ENCODE measurements around the gene ARHGAP26. TPM values are rescaled to one million over a fixed set of nuclear protein-coding genes. Genes with fewer than 3 reads are reported as not detected.

Gene ARHGAP26
- total and polyA plus RNA-seq, 5 donors from 2014 or later: 2.8 to 40.5 (median 5.4) TPM

DNA sequence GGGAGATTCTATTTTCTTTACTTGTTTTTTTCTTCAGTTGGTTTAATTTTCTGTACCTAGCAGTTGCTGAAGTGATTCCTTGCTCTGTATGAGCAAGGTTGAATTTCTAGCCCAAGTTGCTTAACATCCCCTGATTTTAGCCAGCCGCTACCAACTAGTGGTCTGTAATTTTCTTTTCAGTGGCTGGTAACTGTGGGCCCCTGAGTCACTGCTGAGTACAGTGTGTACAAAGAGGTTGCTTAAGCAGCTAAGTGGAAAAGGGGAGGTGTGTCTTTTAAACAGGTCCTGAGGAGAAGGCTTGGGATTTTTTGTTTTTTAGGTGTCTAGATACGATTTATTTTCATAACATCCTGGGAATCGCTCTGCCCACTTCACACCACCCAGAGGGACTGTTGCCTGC, 378.6 kb downstream of the ARHGAP26 start:
- Mint-ChIP-seq H3K4me1 (no peaks in the 10 kb centered on the region), H3K9me3 (no peaks in the 10 kb centered on the region), H3K27me3 (no peaks in the 10 kb centered on the region), H3K36me3 (peaks cover 50% of the 10 kb centered on the region), H3K4me3 (no peak overlapping the region), H3K27ac (no peak overlapping the region)
- H3K4me3 ChIP-seq (ENCODE audit: low read depth, low read length): no peak overlapping the region
- ATAC-seq (ENCODE audit: low read depth in 2 of 2) (no peak), DNase-seq (no peak)
- H3K9me3 ChIP-seq (ENCODE audit: control insufficient read depth in 2 of 2, low read length in 2 of 2): no peaks in the 10 kb centered on the region
- H3K27ac ChIP-seq (ENCODE audit: insufficient read depth, low read length, poor library complexity, severe bottlenecking): no peak overlapping the region
- no peaks in the 10 kb centered on the region for H3K36me3 ChIP-seq (ENCODE audit: control insufficient read depth, insufficient read depth, low read length)
- no peaks in the 10 kb centered on the region for H3K27me3 ChIP-seq (ENCODE audit: control insufficient read depth, insufficient read depth, low read length)
- no peaks in the 10 kb centered on the region for H3K4me1 ChIP-seq (ENCODE audit: control insufficient read depth, insufficient read depth, low read length, poor library complexity, severe bottlenecking)

DNA sequence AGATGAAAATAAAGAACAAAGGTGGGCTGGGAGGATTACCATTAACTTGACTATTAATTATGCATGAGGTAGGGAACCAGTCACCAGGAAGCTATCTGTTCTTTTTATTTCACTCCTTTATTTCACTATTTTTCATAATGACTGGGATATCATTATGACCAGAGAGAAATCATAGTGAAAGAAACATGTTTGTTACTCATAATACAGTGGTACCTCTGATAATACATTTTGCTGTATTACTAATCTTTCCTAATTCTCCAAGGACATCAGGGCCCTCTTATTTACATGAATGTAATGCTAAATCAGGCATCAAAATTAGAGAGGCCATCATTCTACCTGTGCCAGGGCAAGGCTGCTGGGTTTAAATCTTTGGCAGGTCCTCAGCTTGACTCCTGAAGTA, 379.6 kb downstream of the ARHGAP26 start:
- H3K27ac Mint-ChIP-seq: no peak overlapping the region
- H3K9me3 ChIP-seq (ENCODE audit: control insufficient read depth in 2 of 2, low read length in 2 of 2): no peaks in the 10 kb centered on the region
- no peaks in the 10 kb centered on the region for H3K9me3 Mint-ChIP-seq
- no peaks in the 10 kb centered on the region for H3K27me3 Mint-ChIP-seq
- peaks cover 50% of the 10 kb centered on the region for H3K36me3 Mint-ChIP-seq
- ATAC-seq (ENCODE audit: low read depth in 2 of 2): no peak
- H3K36me3 ChIP-seq (ENCODE audit: control insufficient read depth, insufficient read depth, low read length): no peaks in the 10 kb centered on the region
- no peak overlapping the region for H3K4me3 Mint-ChIP-seq
- H3K4me3 ChIP-seq (ENCODE audit: low read depth, low read length): no peak overlapping the region
- H3K27ac ChIP-seq (ENCODE audit: insufficient read depth, low read length, poor library complexity, severe bottlenecking): no peak overlapping the region
- DNase-seq: no peak
- no peaks in the 10 kb centered on the region for H3K27me3 ChIP-seq (ENCODE audit: control insufficient read depth, insufficient read depth, low read length)
- H3K4me1 ChIP-seq (ENCODE audit: control insufficient read depth, insufficient read depth, low read length, poor library complexity, severe bottlenecking): no peaks in the 10 kb centered on the region
- no peaks in the 10 kb centered on the region for H3K4me1 Mint-ChIP-seq

DNA sequence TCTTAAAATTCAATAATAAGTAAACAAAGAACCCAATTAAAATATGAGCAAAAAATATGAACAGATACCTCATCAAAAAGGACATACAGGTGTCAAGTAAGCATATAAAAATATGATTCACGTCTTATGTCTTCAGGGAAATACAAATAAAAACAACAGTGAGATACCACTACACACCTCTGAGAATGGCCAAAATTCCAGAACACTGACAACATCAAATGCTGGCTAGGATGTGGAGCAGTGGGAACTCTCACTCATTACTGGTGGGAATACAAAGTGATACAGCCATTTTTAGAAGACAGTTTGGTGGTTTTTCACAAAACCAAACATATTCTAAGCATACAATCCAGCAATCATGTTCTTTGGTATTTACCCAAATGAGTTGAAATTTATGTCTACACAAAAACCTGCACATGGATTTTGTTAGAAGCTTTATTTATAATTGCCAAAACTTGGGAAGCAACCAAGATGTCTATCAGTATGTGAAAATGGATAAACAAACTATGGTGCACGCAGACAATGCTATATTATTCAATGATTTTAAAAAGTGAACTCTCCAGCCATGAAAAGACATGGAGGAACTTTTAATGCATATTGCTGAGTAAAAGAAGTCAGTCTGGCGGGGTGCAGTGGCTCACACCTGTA, 381.0 kb downstream of the ARHGAP26 start:
- no peak overlapping the region for H3K4me3 Mint-ChIP-seq
- H3K36me3 Mint-ChIP-seq: peaks cover 50% of the 10 kb centered on the region

DNA sequence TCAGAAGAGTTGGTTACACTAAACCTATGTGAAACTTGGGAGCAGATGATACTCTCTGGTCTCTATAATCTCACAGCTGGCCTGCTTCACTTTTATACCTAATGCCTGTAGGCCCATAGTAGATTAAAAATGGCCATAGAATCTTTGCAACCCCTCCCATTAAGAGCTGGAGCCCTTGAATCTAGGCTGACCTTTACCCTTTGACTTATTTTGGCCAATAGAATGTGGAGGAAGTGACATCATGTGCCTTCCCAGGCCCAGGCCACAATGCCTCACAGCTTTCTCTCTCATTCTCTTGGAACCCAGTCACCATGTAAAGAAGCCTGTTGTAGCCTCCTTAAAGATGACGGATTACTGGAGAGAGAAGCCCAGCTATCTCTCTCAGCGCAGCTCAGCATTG, 382.3 kb downstream of the ARHGAP26 start:
- no peak overlapping the region for H3K4me3 Mint-ChIP-seq
- Histone ChIP-seq H3K36me3 (ENCODE audit: control insufficient read depth, insufficient read depth, low read length) (no peaks in the 10 kb centered on the region), H3K27me3 (ENCODE audit: control insufficient read depth, insufficient read depth, low read length) (no peaks in the 10 kb centered on the region), H3K9me3 (ENCODE audit: control insufficient read depth in 2 of 2, low read length in 2 of 2) (no peaks in the 10 kb centered on the region), H3K4me1 (ENCODE audit: control insufficient read depth, insufficient read depth, low read length, poor library complexity, severe bottlenecking) (no peaks in the 10 kb centered on the region), H3K27ac (ENCODE audit: insufficient read depth, low read length, poor library complexity, severe bottlenecking) (no peak overlapping the region), H3K4me3 (ENCODE audit: low read depth, low read length) (no peak overlapping the region)
- no peak for DNase-seq
- no peaks in the 10 kb centered on the region for H3K9me3 Mint-ChIP-seq
- no peaks in the 10 kb centered on the region for H3K27me3 Mint-ChIP-seq
- ATAC-seq (ENCODE audit: low read depth in 2 of 2): no peak
- no peak overlapping the region for H3K27ac Mint-ChIP-seq
- peaks cover 40% of the 10 kb centered on the region for H3K36me3 Mint-ChIP-seq
- no peaks in the 10 kb centered on the region for H3K4me1 Mint-ChIP-seq

More for the DNA sequence above, 381.0 kb downstream of the ARHGAP26 start:
- Histone ChIP-seq H3K27me3 (ENCODE audit: control insufficient read depth, insufficient read depth, low read length) (no peaks in the 10 kb centered on the region), H3K27ac (ENCODE audit: insufficient read depth, low read length, poor library complexity, severe bottlenecking) (no peak overlapping the region), H3K4me1 (ENCODE audit: control insufficient read depth, insufficient read depth, low read length, poor library complexity, severe bottlenecking) (no peaks in the 10 kb centered on the region), H3K9me3 (ENCODE audit: control insufficient read depth in 2 of 2, low read length in 2 of 2) (no peaks in the 10 kb centered on the region), H3K36me3 (ENCODE audit: control insufficient read depth, insufficient read depth, low read length) (no peaks in the 10 kb centered on the region), H3K4me3 (ENCODE audit: low read depth, low read length) (no peak overlapping the region)
- no peak for DNase-seq
- no peaks in the 10 kb centered on the region for H3K9me3 Mint-ChIP-seq
- ATAC-seq (ENCODE audit: low read depth in 2 of 2): no peak
- no peaks in the 10 kb centered on the region for H3K4me1 Mint-ChIP-seq
- no peaks in the 10 kb centered on the region for H3K27me3 Mint-ChIP-seq
- no peak overlapping the region for H3K27ac Mint-ChIP-seq

DNA sequence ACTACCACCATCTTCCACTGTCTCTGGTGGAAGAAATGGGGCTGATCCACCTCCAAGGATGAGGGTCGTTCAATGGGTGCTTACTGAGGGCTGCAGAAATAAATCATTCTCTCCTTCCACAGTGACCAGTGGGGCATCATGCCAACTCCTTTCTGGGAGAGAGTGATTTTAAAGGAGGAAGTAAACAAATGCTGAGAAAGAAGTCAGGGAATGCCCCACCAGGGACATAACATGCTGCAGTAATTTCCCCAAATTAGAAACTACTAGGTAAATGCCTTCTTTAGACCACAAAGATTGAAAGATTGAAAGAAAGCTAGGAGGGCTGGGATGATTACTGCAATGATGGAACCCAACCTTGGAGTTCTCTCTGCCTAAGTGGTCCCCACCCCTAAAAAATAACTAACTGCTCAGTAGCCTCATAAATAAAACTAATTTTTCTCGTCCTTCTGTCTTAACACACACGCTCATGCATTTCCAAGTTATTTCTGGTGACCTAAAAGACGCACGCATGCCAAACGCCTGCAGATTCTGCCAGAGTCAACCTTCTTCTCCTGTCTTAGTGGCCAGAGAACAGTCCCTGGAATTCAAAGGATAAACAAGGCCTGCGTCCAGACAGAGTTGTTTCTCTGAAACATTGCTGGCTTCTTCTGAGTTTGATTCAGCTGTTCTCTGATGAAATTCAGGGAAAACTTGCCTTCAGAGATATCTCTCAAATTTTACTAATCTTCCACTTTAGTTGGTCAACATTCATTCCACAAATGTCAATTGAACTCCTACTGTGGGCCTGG, 383.3 kb downstream of the ARHGAP26 start:
- H3K27ac Mint-ChIP-seq: no peak overlapping the region
- no peak overlapping the region for H3K27ac ChIP-seq (ENCODE audit: insufficient read depth, low read length, poor library complexity, severe bottlenecking)
- H3K27me3 ChIP-seq (ENCODE audit: control insufficient read depth, insufficient read depth, low read length): no peaks in the 10 kb centered on the region
- H3K9me3 Mint-ChIP-seq: no peaks in the 10 kb centered on the region
- no peak overlapping the region for H3K4me3 ChIP-seq (ENCODE audit: low read depth, low read length)
- no peaks in the 10 kb centered on the region for H3K4me1 ChIP-seq (ENCODE audit: control insufficient read depth, insufficient read depth, low read length, poor library complexity, severe bottlenecking)
- no peaks in the 10 kb centered on the region for H3K27me3 Mint-ChIP-seq
- no peak for ATAC-seq (ENCODE audit: low read depth in 2 of 2)
- peaks cover 30% of the 10 kb centered on the region for H3K36me3 Mint-ChIP-seq
- no peaks in the 10 kb centered on the region for H3K36me3 ChIP-seq (ENCODE audit: control insufficient read depth, insufficient read depth, low read length)
- H3K4me1 Mint-ChIP-seq: no peaks in the 10 kb centered on the region
- H3K4me3 Mint-ChIP-seq: no peak overlapping the region
- no peaks in the 10 kb centered on the region for H3K9me3 ChIP-seq (ENCODE audit: control insufficient read depth in 2 of 2, low read length in 2 of 2)
- no peak for DNase-seq

DNA sequence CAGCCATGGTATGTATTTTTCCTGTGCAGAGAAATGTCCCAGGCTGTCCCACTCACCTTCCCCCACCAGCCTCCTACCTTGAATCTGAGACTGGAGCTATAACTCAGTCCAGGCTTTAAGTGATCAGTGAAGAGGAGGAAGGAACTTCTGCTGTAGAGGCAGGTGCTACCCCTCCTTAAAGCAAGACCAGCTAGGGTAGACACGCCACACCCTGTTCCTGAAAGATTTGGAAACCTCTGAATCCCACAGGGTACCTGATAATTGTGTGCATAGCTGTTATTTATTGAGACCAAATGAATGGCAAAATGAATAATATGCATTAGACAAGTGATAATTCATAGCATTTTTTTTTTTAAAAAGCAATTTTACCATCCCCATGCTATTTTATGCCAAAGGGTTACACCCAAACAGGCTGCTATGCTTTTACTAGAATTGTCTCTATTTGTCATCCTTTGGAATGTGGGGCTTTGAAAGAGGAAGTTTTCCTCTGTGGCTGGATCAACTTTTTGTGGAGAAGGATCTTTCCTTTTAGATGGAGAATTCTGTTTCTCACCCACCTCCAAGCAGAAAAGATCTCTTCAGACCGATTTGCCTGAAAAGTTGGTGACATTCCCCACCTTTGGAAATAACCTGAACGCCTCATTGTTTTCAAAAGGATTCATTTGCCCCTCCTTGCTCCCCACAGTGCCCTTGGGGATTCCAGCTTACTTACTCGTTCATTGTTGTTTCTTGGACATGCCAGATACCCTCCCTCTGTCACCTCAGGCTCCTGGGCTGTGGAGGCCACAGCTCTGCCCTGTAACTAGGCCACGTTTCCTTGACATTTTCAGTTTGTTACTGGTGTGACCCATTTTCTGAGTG, 384.6 kb downstream of the ARHGAP26 start:
- Histone ChIP-seq H3K27ac (ENCODE audit: insufficient read depth, low read length, poor library complexity, severe bottlenecking) (no peak overlapping the region), H3K27me3 (ENCODE audit: control insufficient read depth, insufficient read depth, low read length) (no peaks in the 10 kb centered on the region), H3K9me3 (ENCODE audit: control insufficient read depth in 2 of 2, low read length in 2 of 2) (no peaks in the 10 kb centered on the region), H3K36me3 (ENCODE audit: control insufficient read depth, insufficient read depth, low read length) (no peaks in the 10 kb centered on the region), H3K4me1 (ENCODE audit: control insufficient read depth, insufficient read depth, low read length, poor library complexity, severe bottlenecking) (no peaks in the 10 kb centered on the region), H3K4me3 (ENCODE audit: low read depth, low read length) (no peak overlapping the region)
- H3K9me3 Mint-ChIP-seq: no peaks in the 10 kb centered on the region
- no peak overlapping the region for H3K4me3 Mint-ChIP-seq
- H3K36me3 Mint-ChIP-seq: peaks cover 22% of the 10 kb centered on the region
- no peaks in the 10 kb centered on the region for H3K27me3 Mint-ChIP-seq
- ATAC-seq (ENCODE audit: low read depth in 2 of 2) (no peak), DNase-seq (no peak)
- H3K27ac Mint-ChIP-seq: peak overlapping the region in 1 of 3 donors; percentile 38
- H3K4me1 Mint-ChIP-seq: peaks cover 0 to 2% (median 0%) of the 10 kb centered on the region in 4 donors

DNA sequence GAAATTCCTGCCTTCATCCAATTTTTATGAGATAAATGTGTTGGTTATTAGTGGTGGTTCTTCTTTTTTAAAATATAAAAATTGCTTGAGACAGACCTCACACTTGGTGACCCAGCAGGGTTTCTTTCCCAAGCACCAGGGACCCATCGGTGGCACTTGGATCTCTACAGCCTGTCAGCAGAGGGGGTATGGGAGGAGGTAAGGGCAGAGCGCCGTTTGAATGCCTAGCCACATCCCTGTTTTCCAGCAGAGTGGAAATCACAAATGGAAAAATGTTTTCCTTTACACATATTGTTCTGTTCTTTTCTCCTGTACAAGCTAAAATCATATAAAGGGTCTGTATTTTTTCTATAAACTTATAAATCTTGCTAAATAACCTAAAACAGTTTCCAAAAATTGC, 385.3 kb downstream of the ARHGAP26 start:
- no peak for ATAC-seq (ENCODE audit: low read depth in 2 of 2)
- H3K4me1 Mint-ChIP-seq: peaks cover 0 to 2% (median 0%) of the 10 kb centered on the region in 4 donors
- H3K27ac Mint-ChIP-seq: no peak overlapping the region
- H3K9me3 Mint-ChIP-seq: no peaks in the 10 kb centered on the region
- H3K36me3 ChIP-seq (ENCODE audit: control insufficient read depth, insufficient read depth, low read length): no peaks in the 10 kb centered on the region
- H3K4me3 ChIP-seq (ENCODE audit: low read depth, low read length): no peak overlapping the region
- no peaks in the 10 kb centered on the region for H3K4me1 ChIP-seq (ENCODE audit: control insufficient read depth, insufficient read depth, low read length, poor library complexity, severe bottlenecking)
- no peak overlapping the region for H3K27ac ChIP-seq (ENCODE audit: insufficient read depth, low read length, poor library complexity, severe bottlenecking)
- peaks cover 18% of the 10 kb centered on the region for H3K36me3 Mint-ChIP-seq
- DNase-seq: no peak
- no peaks in the 10 kb centered on the region for H3K27me3 ChIP-seq (ENCODE audit: control insufficient read depth, insufficient read depth, low read length)
- H3K4me3 Mint-ChIP-seq: no peak overlapping the region
- peaks cover 2% of the 10 kb centered on the region for H3K27me3 Mint-ChIP-seq
- no peaks in the 10 kb centered on the region for H3K9me3 ChIP-seq (ENCODE audit: control insufficient read depth in 2 of 2, low read length in 2 of 2)
